ENCODE results near the gene HLF.

- TF ChIP-seq POLR2A (IDR thresholded peaks at IDR 0.05) (no peak), CTCF (IDR thresholded peaks at IDR 0.05) (no peak)
These were observed 706 bp downstream of the HLF start for GRCh38 chr17:55265311-55266021.
